Glutamatergic neuron (in vitro differentiated cells): Measurements from ENCODE around the gene DAB2IP. TPM values are rescaled to one million over a fixed set of nuclear protein-coding genes. Genes with fewer than 3 reads are reported as not detected.

Source experiments
- DNase-seq: peaks from one replicate; pipeline ENCODE4 v3.0.0; 2022
- H3K27ac Mint-ChIP-seq: one replicate; pipeline ENCODE4 v1.8.0; 2020; ENCODE audit warnings: mild to moderate bottlenecking, mixed read lengths, inconsistent platforms; ENCODE audit not compliant: unreplicated experiment
- H3K27me3 Mint-ChIP-seq: one replicate; pipeline ENCODE4 v1.8.0; 2020; ENCODE audit warnings: mild to moderate bottlenecking, moderate library complexity, mixed read lengths, inconsistent platforms; ENCODE audit not compliant: unreplicated experiment
- H3K36me3 Mint-ChIP-seq: one replicate; pipeline ENCODE4 v1.8.0; 2020; ENCODE audit warnings: mild to moderate bottlenecking, mixed read lengths, inconsistent platforms; ENCODE audit not compliant: unreplicated experiment
- H3K4me1 Mint-ChIP-seq: one replicate; pipeline ENCODE4 v1.8.0; 2020; ENCODE audit warnings: mild to moderate bottlenecking, low read depth, mixed read lengths, inconsistent platforms; ENCODE audit not compliant: unreplicated experiment
- H3K4me3 Mint-ChIP-seq: one replicate; pipeline ENCODE4 v1.8.0; 2020; ENCODE audit warnings: mild to moderate bottlenecking, mixed read lengths, inconsistent platforms; ENCODE audit not compliant: unreplicated experiment
- H3K9me3 Mint-ChIP-seq: one replicate; pipeline ENCODE4 v1.8.0; 2020; ENCODE audit warnings: mild to moderate bottlenecking, moderate library complexity, mixed read lengths, inconsistent platforms; ENCODE audit not compliant: unreplicated experiment
- total RNA-seq: library from RNA; stranded (reverse); fragmentation: NEBNext Ultra II Directional; extraction: Animal tissue kit (Norgen Biotek cat#: 25700); gene quantifications from one replicate; pipeline ENCODE4 v1.2.1, GENCODE V29; 2021; ENCODE audit not compliant: unreplicated experiment
- TF ChIP-seq, protein P1 (sequence below): fragments of 200-600 bp; sonication (generic); IDR thresholded peaks from one replicate; pipeline ENCODE4 v1.5.0; 2021; ENCODE audit not compliant: partially characterized antibody, unreplicated experiment

Gene DAB2IP
- total RNA-seq, 1 donor from 2014 or later: 32.9 TPM

DNA sequence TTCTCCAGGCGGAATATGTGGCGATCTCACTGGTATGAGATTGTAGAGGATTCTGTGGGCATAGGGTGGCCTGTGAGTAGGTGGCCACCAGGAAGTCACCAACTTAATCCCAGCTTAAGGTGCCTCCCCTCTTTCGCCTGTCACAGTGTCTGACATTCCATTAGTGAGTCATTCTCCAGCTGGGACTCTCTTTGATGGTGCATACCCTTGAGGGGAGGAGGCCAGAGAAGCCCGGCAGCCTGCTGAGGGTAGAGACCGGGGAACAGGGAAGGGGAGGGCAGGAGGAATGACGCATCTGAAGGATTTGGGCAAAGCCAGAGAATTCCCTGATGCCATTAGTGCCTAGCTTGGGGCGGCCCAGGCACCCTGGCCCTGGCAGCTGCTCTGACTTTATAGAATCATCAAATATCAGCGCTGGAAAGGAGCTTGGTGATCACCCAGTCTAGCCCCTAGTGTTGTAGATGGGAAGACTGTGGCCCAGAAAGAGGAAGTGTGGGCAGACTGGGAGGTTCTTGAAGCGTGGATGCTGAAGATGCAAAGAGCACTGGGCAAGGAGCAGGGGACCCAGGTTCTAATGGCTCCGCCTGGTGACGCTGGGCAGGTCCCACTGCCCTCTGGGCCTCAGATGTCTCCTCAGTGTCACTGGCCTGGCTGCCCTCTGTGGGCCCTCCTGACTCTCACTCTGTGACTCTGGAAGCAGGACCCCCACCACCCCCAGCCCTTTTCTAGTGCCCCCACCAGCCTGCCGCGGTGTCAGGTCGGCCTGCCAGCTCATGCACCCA, 41.4 kb downstream of the DAB2IP start:
- peaks cover 4% of the 10 kb centered on the region for H3K27me3 Mint-ChIP-seq
- DNase-seq: no peak
- H3K27ac Mint-ChIP-seq: no peak overlapping the region
- no peak overlapping the region for H3K4me3 Mint-ChIP-seq
- H3K4me1 Mint-ChIP-seq: peaks cover 6% of the 10 kb centered on the region
- TF ChIP-seq, protein P1, sequence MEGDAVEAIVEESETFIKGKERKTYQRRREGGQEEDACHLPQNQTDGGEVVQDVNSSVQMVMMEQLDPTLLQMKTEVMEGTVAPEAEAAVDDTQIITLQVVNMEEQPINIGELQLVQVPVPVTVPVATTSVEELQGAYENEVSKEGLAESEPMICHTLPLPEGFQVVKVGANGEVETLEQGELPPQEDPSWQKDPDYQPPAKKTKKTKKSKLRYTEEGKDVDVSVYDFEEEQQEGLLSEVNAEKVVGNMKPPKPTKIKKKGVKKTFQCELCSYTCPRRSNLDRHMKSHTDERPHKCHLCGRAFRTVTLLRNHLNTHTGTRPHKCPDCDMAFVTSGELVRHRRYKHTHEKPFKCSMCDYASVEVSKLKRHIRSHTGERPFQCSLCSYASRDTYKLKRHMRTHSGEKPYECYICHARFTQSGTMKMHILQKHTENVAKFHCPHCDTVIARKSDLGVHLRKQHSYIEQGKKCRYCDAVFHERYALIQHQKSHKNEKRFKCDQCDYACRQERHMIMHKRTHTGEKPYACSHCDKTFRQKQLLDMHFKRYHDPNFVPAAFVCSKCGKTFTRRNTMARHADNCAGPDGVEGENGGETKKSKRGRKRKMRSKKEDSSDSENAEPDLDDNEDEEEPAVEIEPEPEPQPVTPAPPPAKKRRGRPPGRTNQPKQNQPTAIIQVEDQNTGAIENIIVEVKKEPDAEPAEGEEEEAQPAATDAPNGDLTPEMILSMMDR: no peak
- no peaks in the 10 kb centered on the region for H3K36me3 Mint-ChIP-seq
- peaks cover 5% of the 10 kb centered on the region for H3K9me3 Mint-ChIP-seq

DNA sequence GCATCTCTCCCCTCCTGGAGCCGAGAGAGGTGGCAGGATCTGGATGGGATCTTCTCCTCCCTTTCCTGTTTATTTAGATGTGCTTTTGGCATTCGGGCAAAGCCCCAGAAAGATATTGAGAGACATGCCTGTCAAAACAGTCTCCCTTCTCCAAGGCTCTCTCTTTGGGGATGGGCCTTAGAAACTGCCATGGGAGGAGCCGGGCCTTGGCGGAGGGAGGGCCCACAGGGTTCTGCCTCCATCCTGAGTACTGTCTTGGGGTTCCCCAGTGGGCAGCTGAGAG, 41.9 kb downstream of the DAB2IP start:
- H3K27me3 Mint-ChIP-seq: peaks cover 4% of the 10 kb centered on the region
- H3K27ac Mint-ChIP-seq: no peak overlapping the region
- no peak overlapping the region for H3K4me3 Mint-ChIP-seq
- DNase-seq: no peak
- no peaks in the 10 kb centered on the region for H3K36me3 Mint-ChIP-seq
- H3K9me3 Mint-ChIP-seq: peaks cover 5% of the 10 kb centered on the region
- peaks cover 3% of the 10 kb centered on the region for H3K4me1 Mint-ChIP-seq
- TF ChIP-seq, protein P1: no peak

DNA sequence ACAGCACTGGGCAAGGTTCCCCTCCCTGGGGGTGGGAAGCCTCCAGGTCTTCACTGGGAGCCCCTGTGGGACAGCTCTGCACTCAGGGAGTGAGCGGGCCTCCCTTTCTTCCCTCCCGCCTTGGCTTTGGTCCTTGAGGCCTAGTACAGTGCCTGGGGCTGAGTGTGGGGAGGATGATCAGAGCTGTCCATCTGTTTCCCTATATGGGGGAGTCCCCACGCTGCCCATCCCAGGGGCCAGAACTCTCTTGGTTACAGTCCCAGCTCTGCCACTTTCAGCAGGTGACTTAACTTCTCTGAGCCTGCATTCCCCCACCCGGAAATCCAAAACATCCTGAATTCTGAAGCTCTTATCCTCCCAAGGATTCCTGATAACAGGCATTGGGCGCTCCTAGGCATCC, 42.6 kb downstream of the DAB2IP start:
- no peak overlapping the region for H3K4me3 Mint-ChIP-seq
- DNase-seq: no peak
- no peaks in the 10 kb centered on the region for H3K4me1 Mint-ChIP-seq
- H3K27me3 Mint-ChIP-seq: peaks cover 4% of the 10 kb centered on the region
- H3K9me3 Mint-ChIP-seq: peaks cover 5% of the 10 kb centered on the region
- no peaks in the 10 kb centered on the region for H3K36me3 Mint-ChIP-seq
- no peak overlapping the region for H3K27ac Mint-ChIP-seq
- TF ChIP-seq, protein P1: no peak

DNA sequence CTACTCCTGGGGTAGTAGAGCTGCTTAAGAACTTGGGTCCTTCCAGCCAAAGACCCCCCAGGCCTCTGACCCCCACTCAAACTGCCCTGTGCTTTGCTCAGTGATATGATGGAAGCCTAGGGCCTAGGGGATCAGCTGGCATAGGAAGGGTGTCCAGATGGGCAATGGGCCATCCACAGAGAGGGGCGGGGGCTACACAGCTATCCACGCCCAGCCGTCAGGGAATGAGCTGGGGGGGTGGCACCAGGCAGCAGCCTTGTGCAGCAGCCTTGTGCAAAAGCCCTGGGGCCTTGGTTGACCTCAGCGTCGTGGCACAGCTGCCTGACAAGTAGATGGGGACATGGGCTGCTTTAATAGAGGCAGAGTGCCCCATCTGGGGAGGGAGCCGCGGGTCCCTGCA, 43.2 kb downstream of the DAB2IP start:
- Mint-ChIP-seq H3K36me3 (no peaks in the 10 kb centered on the region), H3K27ac (no peak overlapping the region), H3K4me3 (no peak overlapping the region), H3K27me3 (peaks cover 4% of the 10 kb centered on the region), H3K9me3 (peaks cover 5% of the 10 kb centered on the region), H3K4me1 (no peaks in the 10 kb centered on the region)
- TF ChIP-seq, protein P1: no peak
- no peak for DNase-seq

DNA sequence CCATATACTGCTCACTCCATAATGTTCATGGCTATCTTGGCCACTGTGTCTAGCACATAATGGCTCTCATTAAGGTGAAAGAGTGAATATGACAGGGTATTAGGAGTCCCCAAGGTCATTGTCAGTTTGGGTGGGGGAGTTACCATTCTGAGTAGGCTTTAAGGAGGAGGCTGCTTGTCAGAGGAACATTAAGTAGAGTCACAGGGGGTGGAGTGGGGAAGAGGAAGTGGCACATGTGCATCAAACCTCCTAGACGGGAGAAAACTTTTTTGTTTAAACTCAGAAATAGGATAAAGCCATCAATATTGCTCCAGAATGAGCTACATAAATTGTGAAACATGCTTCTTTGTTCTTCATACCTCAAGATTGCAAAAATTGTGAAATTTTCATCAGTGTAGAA, 45.5 kb downstream of the DAB2IP start:
- TF ChIP-seq, protein P1: no peak
- DNase-seq: no peak
- Mint-ChIP-seq H3K4me1 (peaks cover 8% of the 10 kb centered on the region), H3K36me3 (no peaks in the 10 kb centered on the region), H3K27me3 (peaks cover 10% of the 10 kb centered on the region), H3K27ac (no peak overlapping the region), H3K9me3 (peaks cover 10% of the 10 kb centered on the region), H3K4me3 (no peak overlapping the region)
